DMS79 (cell line): ENCODE data around the gene PLEKHM3.
"Not testable (repeated sequence)": the region's sequence is repeated elsewhere in the genome, so short reads cannot be mapped to it uniquely, and the experiment has no call there.

Source experiments
- DNase-seq: peaks from one replicate; lab custom pipeline; 2025; lab: John Stamatoyannopoulos, UW

PLEKHM3 gene

DNA sequence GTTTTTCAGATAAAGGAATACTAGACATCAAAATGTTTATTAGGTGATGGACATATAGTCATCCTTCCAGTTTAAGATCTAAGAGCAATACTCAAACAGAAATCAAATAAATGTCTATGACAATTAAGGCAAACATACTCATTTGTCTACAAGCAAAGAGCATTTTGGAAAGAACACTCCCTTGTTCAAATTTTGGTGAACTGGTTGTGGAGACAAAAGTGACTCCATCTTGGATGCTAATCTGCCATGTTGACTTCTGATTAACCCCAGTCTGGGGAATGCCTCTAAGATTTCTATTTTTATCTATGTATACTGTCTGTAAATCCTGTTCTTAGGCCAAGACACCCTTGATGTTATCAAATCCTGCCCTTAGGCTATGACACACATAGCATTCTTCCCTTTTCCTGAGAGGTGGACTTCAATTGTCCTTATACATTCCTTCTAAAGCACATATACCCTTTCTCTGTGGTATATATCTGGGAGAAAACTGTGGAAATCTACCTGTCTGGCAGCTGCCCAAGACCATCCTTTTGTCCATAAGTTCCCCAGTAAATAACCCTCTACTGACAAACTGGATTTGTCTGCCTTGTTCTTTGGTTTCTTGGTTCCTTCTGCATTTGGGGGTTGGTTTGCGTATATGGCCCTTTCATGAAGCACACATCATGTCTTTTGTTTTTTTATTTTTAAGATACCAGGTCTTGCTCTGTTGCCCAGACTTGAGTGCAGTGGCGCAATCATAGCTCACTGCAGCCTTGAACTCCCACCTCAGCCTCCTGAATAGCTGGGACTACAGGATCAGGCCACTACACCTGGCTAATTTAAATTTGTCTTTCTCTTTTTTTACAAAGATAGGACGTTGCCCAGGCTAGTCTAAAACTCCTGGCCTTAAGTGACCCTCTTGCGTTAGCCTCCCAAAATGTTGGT lies 12.5 kb upstream of the PLEKHM3 start:
- DNase-seq = no peak

DNA sequence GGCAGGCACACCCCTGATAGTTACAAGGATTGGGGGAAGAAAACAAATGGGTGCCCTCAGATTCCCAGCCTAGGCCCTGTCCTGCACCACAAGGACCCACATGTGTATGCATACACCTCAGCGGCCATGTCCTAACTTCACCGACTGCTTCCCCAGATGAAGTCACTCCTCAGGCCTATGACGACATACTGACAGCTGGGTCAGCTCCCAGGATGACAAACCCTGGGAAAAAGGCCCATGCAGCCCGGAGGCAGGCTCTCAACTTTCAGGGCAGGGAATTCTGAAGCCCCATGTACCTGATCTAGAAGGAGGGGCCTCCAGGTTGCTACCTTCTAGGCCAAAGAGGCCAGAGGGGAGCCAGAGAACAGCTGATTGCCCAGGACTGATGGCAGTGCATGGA lies 11.0 kb upstream of the PLEKHM3 start:
- DNase-seq = no peak

DNA sequence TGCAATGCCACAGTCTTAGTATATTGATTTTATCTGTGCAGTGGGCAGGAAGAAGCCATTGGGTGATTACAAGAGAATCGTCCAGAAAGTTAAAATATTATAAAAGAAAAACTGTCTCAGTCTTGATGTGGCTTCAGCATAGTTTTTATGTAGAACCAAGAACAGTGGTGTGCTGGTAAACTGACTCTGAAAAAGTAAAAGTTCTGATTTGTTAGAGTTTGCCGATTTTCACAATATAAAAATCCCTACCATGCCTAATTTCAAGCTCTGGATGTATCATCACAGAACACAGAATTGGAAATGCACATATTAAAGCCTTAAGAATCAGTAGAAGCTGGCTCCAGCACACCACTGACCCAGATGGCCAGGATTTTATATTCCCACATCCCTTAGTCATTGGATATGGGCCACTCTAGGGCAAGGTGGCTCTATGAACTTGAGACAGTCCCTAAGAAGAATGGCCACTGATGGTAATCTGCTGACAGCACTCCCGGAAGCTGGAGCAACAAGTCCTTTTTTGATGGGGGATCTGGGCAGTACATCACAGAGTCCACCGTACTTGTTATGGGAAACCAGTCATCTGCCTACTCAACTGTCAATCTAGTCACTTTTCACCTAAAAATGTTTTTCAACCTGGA lies 9.3 kb upstream of the PLEKHM3 start:
- no peak for DNase-seq

- DNase-seq = peak; percentile 4
Observed at GRCh38 chr2:208033701-208034502, 8.6 kb upstream of the PLEKHM3 start.

- no peak for DNase-seq
Observed at GRCh38 chr2:208031608-208032019, 6.3 kb upstream of the PLEKHM3 start.

GRCh38 chr2:208025814-208026184 lies 472 bp upstream of the PLEKHM3 start:
- DNase-seq = peak; percentile 40

DNA sequence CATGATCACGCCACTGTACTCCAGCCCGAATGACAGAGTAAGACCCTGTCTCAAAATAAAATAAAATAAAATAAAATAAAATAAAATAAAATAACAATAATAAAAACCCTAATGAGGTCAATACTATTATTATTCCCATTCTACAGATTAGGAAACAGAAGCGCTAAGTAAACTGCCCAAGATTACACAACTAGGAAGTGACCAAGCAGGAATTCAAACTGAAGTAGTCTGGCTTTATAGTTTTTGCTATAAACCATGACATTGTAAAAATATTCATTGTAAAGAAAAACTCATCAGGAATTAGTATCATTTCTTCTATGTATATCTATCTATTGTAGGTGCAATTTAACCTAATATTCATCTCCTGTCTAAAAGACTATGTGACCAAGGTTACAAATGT lies 1.2 kb downstream of the PLEKHM3 start:
- no peak for DNase-seq

DNA sequence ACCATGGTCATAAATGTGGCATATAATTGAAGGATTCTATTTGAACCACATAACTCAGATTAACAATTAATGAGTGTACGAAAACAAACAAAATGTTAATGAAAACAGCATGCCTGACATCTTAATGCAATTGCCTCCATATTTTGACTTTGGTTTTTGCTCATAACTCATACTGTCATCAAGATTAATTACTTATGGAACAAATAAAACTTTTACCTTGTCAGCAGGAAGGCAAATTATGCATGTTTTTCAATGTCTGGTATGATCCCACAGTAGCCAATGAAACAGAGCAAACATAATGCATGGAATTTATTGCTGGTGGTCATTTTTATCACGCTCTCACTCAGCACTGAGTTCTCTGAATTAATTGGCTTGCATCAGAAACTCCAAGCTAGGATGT lies 5.1 kb downstream of the PLEKHM3 start:
- DNase-seq = no peak

GRCh38 chr2:208018124-208018712 lies 7.1 kb downstream of the PLEKHM3 start:
- not testable (repeated sequence) for DNase-seq

- DNase-seq = no peak
Observed at GRCh38 chr2:208017721-208018120, 7.6 kb downstream of the PLEKHM3 start.

- peak; percentile 2 for DNase-seq
Observed at GRCh38 chr2:208015475-208015874, 9.9 kb downstream of the PLEKHM3 start.

GRCh38 chr2:208013285-208014178 lies 11.8 kb downstream of the PLEKHM3 start:
- DNase-seq = no peak

- no peak for DNase-seq
Observed at GRCh38 chr2:208012449-208012848, 12.9 kb downstream of the PLEKHM3 start.

GRCh38 chr2:208010506-208010905 lies 14.8 kb downstream of the PLEKHM3 start:
- no peak for DNase-seq

DNA sequence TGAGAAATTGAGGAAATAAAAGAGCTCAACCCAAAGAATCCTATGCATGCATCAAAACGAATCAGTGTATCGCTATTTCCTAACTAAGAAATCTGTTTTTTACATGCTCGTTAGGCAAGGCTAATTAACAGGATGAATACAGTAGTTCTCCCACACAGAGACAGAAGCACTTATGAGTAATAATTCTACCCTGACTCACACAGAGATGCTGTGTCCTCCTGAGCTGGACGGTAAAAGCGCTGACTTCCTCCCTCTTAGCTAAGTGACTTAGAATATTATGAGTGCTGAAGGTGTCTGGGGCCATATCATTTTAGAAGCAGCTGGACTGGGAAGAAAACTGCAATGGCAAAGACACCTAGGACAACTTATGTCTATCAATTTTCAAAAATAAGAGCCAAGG lies 18.5 kb downstream of the PLEKHM3 start:
- no peak for DNase-seq

GRCh38 chr2:208006337-208006736 lies 19.0 kb downstream of the PLEKHM3 start:
- DNase-seq = no peak

- no peak for DNase-seq
Observed at GRCh38 chr2:208001924-208002323, 23.4 kb downstream of the PLEKHM3 start.

- DNase-seq = no peak
Observed at GRCh38 chr2:208000701-208001395, 24.5 kb downstream of the PLEKHM3 start.

DNA sequence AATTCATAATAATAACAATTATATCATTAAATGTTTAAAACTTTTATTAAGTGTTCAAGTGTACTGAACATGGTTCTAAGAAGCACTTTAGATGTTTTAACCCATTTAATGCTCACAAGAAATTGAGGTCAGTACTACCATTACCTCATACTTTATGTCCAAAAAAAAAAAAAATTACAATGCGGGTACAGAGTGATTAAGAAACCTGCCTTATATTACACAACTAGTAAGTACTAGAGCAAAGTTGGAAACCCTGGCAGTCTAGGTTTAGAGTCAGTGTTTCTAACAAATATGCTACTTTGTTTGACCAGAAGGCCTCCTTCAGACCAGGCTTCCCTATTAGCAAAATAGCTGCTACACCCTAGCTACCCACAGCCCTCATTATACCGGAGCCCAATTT lies 28.5 kb downstream of the PLEKHM3 start:
- no peak for DNase-seq

DNA sequence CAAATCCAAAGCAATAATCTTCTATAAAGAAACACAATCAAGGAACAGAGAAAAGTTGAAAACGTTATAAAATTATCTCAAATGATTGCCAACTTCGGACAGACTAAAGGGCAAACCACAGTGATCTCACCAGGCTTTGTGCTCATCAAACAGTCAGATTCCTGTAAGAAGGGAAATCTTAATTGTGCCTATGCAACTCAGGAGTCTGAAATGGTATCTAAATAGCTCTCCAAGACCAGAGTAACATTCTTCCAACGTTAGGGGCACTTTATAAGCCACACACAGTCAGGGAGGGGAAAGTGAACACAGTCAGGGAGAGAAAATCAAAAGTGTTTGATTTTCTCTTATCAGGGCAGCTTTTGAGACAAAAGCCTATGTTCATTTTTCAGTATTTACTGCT lies 29.4 kb downstream of the PLEKHM3 start:
- no peak for DNase-seq
